ENCODE measurements around the gene TAF6L. TPM values are rescaled to one million over a fixed set of nuclear protein-coding genes. Genes with fewer than 3 reads are reported as not detected.

Gene TAF6L
- total and polyA plus RNA-seq, 2 of the 8 experiments (the other 6 are each of a cell fraction or from before 2014, with no cell fraction given): 24.8 to 31.9 TPM

GRCh38 chr11:62791501-62792201 is 20.5 kb downstream of the TAF6L start, which contains the start of gene TMEM223 (continued):
- TF ChIP-seq TEAD4 (IDR thresholded peaks at IDR 0.05; ENCODE audit: low read depth, low read length) (no peak), CREB1 (IDR thresholded peaks at IDR 0.05) (no peak; the same call in 1 of the 2 replicates), SIN3A (conservative IDR thresholded peaks at IDR 0.05 in 1 of 2, IDR thresholded peaks at IDR 0.05 in 1 of 2; ENCODE audit: low read depth in 1 of 2, low read length in 2 of 2) (peak in 1 of 2 experiments; percentile 54; a peak in 2 of 4 replicates), TAF1 (IDR thresholded peaks at IDR 0.05; ENCODE audit: low read depth, low read length) (peak; percentile 82), CEBPB (IDR thresholded peaks at IDR 0.05; ENCODE audit: low read depth, low read length) (no peak), TCF12 (IDR thresholded peaks at IDR 0.05; ENCODE audit: low read depth, low read length) (no peak), MAX (IDR thresholded peaks at IDR 0.05) (peak; percentile 80), ATF3 (IDR thresholded peaks at IDR 0.05; ENCODE audit: insufficient read depth, low read depth, low read length) (no peak), FOSL1 (IDR thresholded peaks at IDR 0.05; ENCODE audit: insufficient read depth, low read depth, low read length) (no peak), USF2 (IDR thresholded peaks at IDR 0.05; ENCODE audit: low read length) (no peak), GABPA (IDR thresholded peaks at IDR 0.05; ENCODE audit: borderline replicate concordance, insufficient read depth, low read length) (peak; percentile 81), RBBP5 (IDR thresholded peaks at IDR 0.05; ENCODE audit: borderline replicate concordance, low read depth, low read length) (peak; percentile 47; the same call in 1 of the 2 replicates), BRCA1 (IDR thresholded peaks at IDR 0.05; ENCODE audit: low read depth, low read length) (no peak), SP4 (IDR thresholded peaks at IDR 0.05; ENCODE audit: low read length) (no peak; the same call in 1 of the 2 replicates), CBX8 (IDR thresholded peaks at IDR 0.05; ENCODE audit: borderline replicate concordance, low read depth, low read length) (no peak), POLR2AphosphoS5 (IDR thresholded peaks at IDR 0.05; ENCODE audit: low read depth, low read length) (peak; percentile 89), ASH2L (IDR thresholded peaks at IDR 0.05; ENCODE audit: low read length) (peak; percentile 77), PHF8 (conservative IDR thresholded peaks at IDR 0.05; ENCODE audit: low read depth, low read length) (peak; percentile 99), TAF7 (optimal IDR thresholded peaks at IDR 0.05; ENCODE audit: borderline replicate concordance, low read depth, low read length) (peak; percentile 69), RXRA (IDR thresholded peaks at IDR 0.05; ENCODE audit: insufficient read depth, low read depth, low read length) (no peak), HDAC6 (IDR thresholded peaks at IDR 0.05; ENCODE audit: low read depth, low read length) (no peak), SAP30 (IDR thresholded peaks at IDR 0.05; ENCODE audit: insufficient read depth, insufficient replicate concordance, low read length) (no peak)

All from H1 (cell line).